Endothelial cell of umbilical vein (primary cell): ENCODE data around the gene TMEM175.

ENCODE experiments used
- CTCF ChIP-seq, 2 donors: IDR thresholded peaks; 1 replicate in 1 of 2; 2 replicates in 1 of 2; pipeline ENCODE4 v1.5.1; 2011; ENCODE audit warnings: low read length in 2 of 2, mild to moderate bottlenecking in 2 of 2, moderate library complexity in 2 of 2, control low read depth in 1 of 2, inconsistent platforms in 1 of 2, low read depth in 1 of 2; ENCODE audit not compliant: insufficient read depth in 1 of 2; ENCODE audit errors: extremely low read depth in 1 of 2
- EZH2 ChIP-seq: IDR thresholded peaks from 2 replicates; pipeline ENCODE4 v1.6.1; 2012; ENCODE audit warnings: borderline replicate concordance, low read depth, mild to moderate bottlenecking, moderate library complexity, low read length, inconsistent platforms; ENCODE audit not compliant: severe bottlenecking
- GATA2 ChIP-seq: IDR thresholded peaks from 2 replicates; pipeline ENCODE4 v1.7.0; 2011; ENCODE audit warnings: low read depth, mild to moderate bottlenecking, moderate library complexity, mixed read lengths, low read length; ENCODE audit not compliant: insufficient read length, insufficient read depth
- JUN ChIP-seq: IDR thresholded peaks from 2 replicates; pipeline ENCODE4 v1.6.1; 2011; ENCODE audit warnings: borderline replicate concordance, low read depth; ENCODE audit not compliant: insufficient read length, insufficient read depth
- MAX ChIP-seq: IDR thresholded peaks from 2 replicates; pipeline ENCODE4 v1.6.1; 2011; ENCODE audit not compliant: insufficient read depth, insufficient read length
- MYC ChIP-seq: IDR thresholded peaks from one replicate; pipeline ENCODE4 v1.6.1; 2011; ENCODE audit warnings: mild to moderate bottlenecking, low read depth, low read length
- POLR2A ChIP-seq: IDR thresholded peaks from 2 replicates; pipeline ENCODE4 v1.6.1; 2012; ENCODE audit warnings: low read depth, mild to moderate bottlenecking, control low read depth, low read length
- POLR2AphosphoS5 ChIP-seq: IDR thresholded peaks from 2 replicates; pipeline ENCODE4 v1.6.1; 2012; ENCODE audit warnings: low read depth, mild to moderate bottlenecking, control low read depth, low read length, moderate library complexity; ENCODE audit not compliant: insufficient read depth

GRCh38 chr4:987624-988513, 55.6 kb downstream of the TMEM175 start:
- TF ChIP-seq CTCF (IDR thresholded peaks at IDR 0.05; ENCODE audit: extremely low read depth in 1 of 2, insufficient read depth in 1 of 2, low read depth in 1 of 2, low read length in 2 of 2) (no peak), EZH2 (no peak), POLR2AphosphoS5 (no peak), MAX (no peak), POLR2A (no peak), JUN (no peak), GATA2 (no peak), MYC (no peak)
